Effector memory CD4-positive, alpha-beta T cell (primary cell): ENCODE results near the gene BAD.

Experiments
- DNase-seq, 3 donors: peaks; one replicate each; pipeline ENCODE4 v3.0.0-alpha.2; 2020
- H3K27ac ChIP-seq: 2 replicates; pipeline ENCODE4 v1.7.0; 2013; ENCODE audit warnings: mild to moderate bottlenecking, low read length, moderate library complexity; ENCODE audit not compliant: insufficient read depth, poor library complexity, severe bottlenecking
- H3K27me3 ChIP-seq: replicated peaks from 2 replicates; pipeline ENCODE4 v1.7.0; 2013; ENCODE audit warnings: mild to moderate bottlenecking, low read length; ENCODE audit not compliant: insufficient read depth, control insufficient read depth, poor library complexity, severe bottlenecking
- H3K36me3 ChIP-seq: 2 replicates; pipeline ENCODE4 v1.7.0; 2013; ENCODE audit warnings: mild to moderate bottlenecking, low read length, moderate library complexity; ENCODE audit not compliant: control insufficient read depth, insufficient read depth
- H3K4me1 ChIP-seq: 2 replicates; pipeline ENCODE4 v1.7.0; 2013; ENCODE audit warnings: low read length, mild to moderate bottlenecking; ENCODE audit not compliant: control insufficient read depth, insufficient read depth, poor library complexity, severe bottlenecking
- H3K4me3 ChIP-seq: 2 replicates; pipeline ENCODE4 v1.7.0; 2013; ENCODE audit warnings: low read length, low read depth, mild to moderate bottlenecking; ENCODE audit not compliant: insufficient read depth, poor library complexity, severe bottlenecking
- H3K9me3 ChIP-seq: 2 replicates; pipeline ENCODE4 v1.7.0; 2013; ENCODE audit warnings: mild to moderate bottlenecking, low read length, moderate library complexity; ENCODE audit not compliant: control insufficient read depth

BAD gene

DNA sequence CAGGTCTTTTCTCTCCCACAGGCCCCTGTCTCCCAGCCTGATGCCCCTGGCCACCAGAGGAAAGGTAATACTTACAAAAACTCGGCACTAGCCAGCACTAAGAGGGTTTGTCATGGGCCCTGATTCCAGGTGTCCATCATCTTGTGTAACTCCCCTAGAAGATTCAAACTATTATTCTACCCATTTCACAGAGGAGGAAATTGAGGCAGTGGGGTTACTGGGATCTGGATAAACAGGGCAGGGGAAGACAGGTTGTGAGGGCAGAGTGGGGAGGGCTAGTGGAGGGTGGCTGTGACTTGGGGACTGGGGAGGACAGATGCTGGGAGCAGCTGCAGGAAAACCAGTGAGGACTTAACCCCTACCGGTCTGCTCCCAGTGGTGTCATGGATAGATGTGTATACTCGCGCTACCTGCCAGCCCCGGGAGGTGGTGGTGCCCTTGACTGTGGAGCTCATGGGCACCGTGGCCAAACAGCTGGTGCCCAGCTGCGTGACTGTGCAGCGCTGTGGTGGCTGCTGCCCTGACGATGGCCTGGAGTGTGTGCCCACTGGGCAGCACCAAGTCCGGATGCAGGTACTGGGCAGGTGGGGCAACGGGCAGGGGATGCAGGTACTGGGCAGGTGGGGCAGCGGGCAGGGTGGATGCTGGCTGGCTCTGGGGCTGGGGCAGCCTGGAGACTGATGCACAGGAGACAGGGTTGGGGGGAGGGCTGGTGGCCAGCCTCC is 48.9 kb downstream of the BAD start:
- no peaks in the 10 kb centered on the region for H3K27me3 ChIP-seq
- H3K27ac ChIP-seq, result peak overlapping the region; percentile 60
- H3K9me3 ChIP-seq, result no peaks in the 10 kb centered on the region
- H3K36me3 ChIP-seq, result no peaks in the 10 kb centered on the region
- H3K4me3 ChIP-seq, result peak overlapping the region; percentile 68
- peaks cover 32% of the 10 kb centered on the region for H3K4me1 ChIP-seq
- no peak for DNase-seq

DNA sequence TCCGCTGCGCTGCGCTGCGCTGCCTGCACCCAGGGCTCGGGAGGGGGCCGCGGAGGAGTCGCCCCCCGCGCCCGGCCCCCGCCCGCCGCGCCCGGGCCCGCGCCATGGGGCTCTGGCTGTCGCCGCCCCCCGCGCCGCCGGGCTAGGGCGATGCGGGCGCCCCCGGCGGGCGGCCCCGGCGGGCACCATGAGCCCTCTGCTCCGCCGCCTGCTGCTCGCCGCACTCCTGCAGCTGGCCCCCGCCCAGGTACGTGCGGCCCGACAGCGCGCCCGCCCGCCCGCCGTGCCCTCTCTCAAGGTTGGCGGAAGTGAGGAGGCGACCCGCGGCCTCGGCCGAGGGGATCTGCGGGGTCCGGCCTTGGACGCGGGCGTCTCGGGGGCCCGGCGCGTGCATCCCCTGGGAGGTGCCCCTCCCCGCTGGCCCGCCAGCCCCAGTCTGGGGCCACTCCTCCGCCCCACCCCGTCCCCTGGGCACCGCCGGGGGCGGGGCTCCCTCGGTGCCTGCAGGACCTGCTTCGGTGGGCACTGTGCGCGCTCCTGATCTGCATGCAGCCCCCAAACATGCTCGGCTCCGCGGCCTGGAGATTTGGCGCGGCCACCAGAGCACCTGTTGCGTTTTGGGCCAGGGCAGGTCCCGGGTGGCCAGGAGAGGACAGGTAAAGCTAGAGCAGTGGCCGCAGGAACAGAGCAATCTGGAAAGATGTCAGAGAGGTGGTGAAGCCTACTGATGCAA is 49.7 kb downstream of the BAD start:
- peak overlapping the region; percentile 68 for H3K4me3 ChIP-seq
- peak overlapping the region; percentile 60 for H3K27ac ChIP-seq
- no peaks in the 10 kb centered on the region for H3K36me3 ChIP-seq
- peak; percentile 32 to 44 (median 41) for DNase-seq
- peaks cover 27% of the 10 kb centered on the region for H3K4me1 ChIP-seq
- no peaks in the 10 kb centered on the region for H3K9me3 ChIP-seq
- H3K27me3 ChIP-seq, result no peaks in the 10 kb centered on the region

DNA sequence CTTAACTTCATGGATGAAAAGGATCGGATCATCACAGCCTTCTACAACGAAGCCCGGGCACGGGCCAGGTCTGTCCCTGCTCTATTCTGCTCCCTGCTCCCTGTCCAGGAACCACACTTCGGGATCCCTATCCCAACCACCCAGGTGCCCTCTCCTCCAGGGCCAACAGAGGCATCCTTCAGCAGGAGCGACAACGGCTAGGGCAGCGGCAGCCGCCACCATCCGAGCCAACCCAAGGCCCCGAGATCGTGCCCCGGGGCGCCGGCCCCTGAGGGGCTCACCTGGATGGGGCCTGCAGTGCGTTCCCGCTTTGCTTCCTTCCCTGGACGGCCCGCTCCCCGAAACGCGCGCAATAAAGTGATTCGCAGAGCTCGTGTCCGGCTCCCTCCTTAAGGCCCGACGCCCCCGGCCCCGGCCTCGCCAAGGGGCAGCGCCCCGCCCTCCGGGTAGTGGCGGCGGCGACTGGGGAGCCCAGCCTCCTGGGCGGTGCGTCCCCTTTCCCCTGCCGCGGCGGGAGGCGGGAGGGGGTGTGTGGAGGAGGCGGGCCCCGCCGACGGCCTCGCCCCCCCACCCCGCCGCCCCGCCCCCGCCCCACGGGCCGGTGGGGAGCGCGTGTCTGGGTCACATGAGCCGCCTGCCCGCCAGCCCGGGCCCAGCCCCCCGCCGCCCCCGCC is 50.4 kb downstream of the BAD start, which contains the start of gene VEGFB:
Gene VEGFB, plus strand, starts transcription at position 672 of the 674 bp plus-strand sequence. CDS start 250 bp downstream, outside the sequence.
- no peaks in the 10 kb centered on the region for H3K36me3 ChIP-seq
- peak within 1 kb of the TSS; percentile 68 for H3K4me3 ChIP-seq
- peaks cover 33% of the 10 kb centered on the region for H3K4me1 ChIP-seq
- H3K27ac ChIP-seq, result peak within 1 kb of the TSS; percentile 60
- H3K9me3 ChIP-seq, result no peaks in the 10 kb centered on the region
- no peaks in the 10 kb centered on the region for H3K27me3 ChIP-seq
- peak; percentile 66 to 71 (median 66) for DNase-seq

DNA sequence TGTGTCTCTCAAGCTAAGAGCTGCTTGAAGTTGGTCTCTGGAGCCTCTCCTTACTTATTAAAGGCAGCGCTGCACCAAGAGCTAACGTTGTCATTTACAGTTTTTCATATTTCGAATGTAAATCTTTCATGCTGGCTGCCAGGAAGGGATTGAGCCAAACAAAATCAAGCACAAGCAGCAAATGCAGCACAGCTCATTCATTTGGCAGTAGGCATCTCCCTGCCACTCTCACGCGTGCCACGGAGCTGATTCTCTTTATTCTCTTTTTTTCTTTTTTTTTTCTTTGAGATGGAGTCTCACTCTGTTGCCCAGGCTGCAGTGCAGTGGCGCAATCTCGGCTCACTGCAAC is 51.5 kb downstream of the BAD start:
- no peaks in the 10 kb centered on the region for H3K9me3 ChIP-seq
- H3K4me1 ChIP-seq, result peaks cover 34% of the 10 kb centered on the region
- no peak for DNase-seq
- no peak overlapping the region for H3K4me3 ChIP-seq
- no peaks in the 10 kb centered on the region for H3K36me3 ChIP-seq
- no peak overlapping the region for H3K27ac ChIP-seq
- H3K27me3 ChIP-seq, result no peaks in the 10 kb centered on the region

DNA sequence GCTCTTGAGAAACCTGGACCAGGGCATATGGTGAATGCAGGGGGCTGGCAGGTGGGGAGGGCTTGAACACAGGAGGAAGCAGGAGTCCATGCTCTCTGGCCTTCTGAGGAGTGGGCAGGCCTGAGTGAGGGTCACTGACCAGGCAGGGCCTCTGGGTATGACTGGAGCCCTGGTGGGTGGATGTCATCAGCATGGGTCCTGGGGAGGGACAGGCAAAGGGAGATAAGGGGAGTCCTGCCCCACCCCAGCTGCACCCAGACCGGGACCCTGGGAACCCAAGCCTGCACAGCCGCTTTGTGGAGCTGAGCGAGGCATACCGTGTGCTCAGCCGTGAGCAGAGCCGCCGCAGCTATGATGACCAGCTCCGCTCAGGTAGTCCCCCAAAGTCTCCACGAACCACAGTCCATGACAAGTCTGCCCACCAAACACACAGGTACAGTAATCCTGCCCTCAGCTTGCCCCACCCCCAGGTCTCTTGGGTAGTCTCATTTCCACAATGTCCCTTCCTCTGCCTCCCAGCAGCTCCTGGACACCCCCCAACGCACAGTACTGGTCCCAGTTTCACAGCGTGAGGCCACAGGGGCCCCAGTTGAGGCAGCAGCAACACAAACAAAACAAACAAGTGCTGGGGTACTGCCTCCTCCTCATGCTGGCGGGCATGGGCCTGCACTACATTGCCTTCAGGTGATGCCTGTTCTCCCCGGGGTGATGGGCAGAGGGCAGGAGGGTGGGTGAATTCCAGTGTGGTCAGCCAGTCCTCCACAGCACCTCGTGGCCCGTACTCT is 52.1 kb downstream of the BAD start:
- H3K36me3 ChIP-seq, result no peaks in the 10 kb centered on the region
- no peak overlapping the region for H3K27ac ChIP-seq
- H3K4me1 ChIP-seq, result peaks cover 36% of the 10 kb centered on the region
- H3K4me3 ChIP-seq, result no peak overlapping the region
- DNase-seq, result no peak
- no peaks in the 10 kb centered on the region for H3K9me3 ChIP-seq
- H3K27me3 ChIP-seq, result no peaks in the 10 kb centered on the region

DNA sequence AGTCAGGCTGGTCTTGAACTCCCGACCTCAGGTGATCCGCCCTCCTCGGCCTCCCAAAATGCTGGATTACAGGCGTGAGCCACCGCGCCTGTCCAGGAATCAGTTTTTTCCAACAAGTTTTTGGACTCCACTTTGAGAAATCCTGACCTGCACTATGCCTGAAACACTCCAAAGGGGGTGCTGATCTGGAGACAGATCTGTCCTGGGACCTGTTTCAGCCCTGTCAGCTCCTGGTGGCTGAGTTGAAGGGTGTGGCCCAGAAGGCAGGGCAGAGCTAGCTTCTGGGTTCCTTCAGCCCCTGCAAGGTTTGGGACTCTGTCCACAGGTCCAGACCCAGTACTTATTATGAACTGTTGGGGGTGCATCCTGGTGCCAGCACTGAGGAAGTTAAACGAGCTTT is 52.9 kb downstream of the BAD start:
- no peak for DNase-seq
- H3K9me3 ChIP-seq, result no peaks in the 10 kb centered on the region
- no peak overlapping the region for H3K4me3 ChIP-seq
- peaks cover 45% of the 10 kb centered on the region for H3K4me1 ChIP-seq
- no peaks in the 10 kb centered on the region for H3K36me3 ChIP-seq
- no peaks in the 10 kb centered on the region for H3K27me3 ChIP-seq
- H3K27ac ChIP-seq, result no peak overlapping the region

DNA sequence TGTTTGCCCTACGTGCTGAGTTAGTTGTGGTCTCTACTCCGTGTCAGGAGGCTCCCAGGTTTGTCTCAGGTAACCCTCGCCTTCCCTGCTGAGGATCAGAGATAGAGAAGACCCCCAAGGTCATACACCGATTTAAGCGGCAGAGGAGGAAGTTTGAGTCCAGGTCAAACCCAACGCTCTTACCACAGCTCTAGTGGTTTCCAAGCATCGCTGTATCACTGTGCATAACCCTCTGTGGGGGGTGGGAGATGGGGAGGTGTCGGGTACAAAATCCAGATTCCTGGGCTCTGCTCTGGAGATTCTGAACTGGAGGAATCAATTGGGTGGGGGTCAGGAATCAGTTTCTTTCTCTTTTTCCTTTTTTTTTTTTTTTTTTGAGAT is 53.5 kb downstream of the BAD start:
- Histone ChIP-seq H3K36me3 (no peaks in the 10 kb centered on the region), H3K4me3 (peak overlapping the region; percentile 83), H3K4me1 (peaks cover 49% of the 10 kb centered on the region), H3K27me3 (no peaks in the 10 kb centered on the region), H3K9me3 (no peaks in the 10 kb centered on the region), H3K27ac (peak overlapping the region; percentile 85)
- no peak for DNase-seq

DNA sequence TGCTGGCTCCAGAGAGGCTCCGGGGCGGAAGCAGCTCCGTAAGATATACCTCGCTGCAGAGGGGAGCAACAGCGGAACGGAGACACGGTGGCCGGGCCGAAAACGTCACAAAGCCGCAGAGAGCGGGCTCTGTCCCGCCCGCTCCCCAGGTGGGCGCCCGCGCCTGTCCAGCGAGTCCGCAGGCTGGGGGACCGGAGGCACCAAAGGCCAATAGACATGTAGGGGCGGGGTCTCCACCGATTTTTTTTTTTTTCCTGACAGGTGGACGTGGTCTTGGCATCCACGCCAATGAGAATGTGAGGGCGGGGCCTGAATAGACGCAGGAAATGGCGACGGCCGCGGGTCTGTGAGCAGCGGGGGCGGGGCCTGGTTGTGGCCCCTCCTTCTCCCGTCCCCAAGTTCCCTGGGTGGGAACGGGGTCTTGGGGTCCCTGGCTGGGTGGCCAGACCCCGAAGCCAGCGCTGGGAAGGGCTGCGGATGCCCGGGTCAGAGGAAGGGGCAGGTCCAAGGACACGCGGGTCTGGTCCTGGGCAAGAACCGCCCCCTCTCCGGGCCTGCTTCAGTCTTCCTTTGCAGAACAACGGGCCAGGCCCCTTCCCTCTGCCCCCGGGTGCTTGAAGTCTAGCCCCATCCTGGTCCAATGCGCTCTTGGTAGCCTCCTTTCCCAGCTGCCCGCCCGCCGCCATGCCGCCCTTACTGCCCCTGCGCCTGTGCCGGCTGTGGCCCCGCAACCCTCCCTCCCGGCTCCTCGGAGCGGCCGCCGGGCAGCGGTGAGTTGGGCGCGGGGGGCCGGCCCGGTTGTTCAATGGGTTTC is 54.1 kb downstream of the BAD start, which contains the start of gene DNAJC4:
Gene DNAJC4, plus strand, starts transcription at position 378 of the 814 bp plus-strand sequence. Its CDS starts 307 bp downstream, at position 685.
- peak; percentile 77 to 85 (median 80) for DNase-seq
- Histone ChIP-seq H3K36me3 (no peaks in the 10 kb centered on the region), H3K9me3 (no peaks in the 10 kb centered on the region), H3K4me1 (peaks cover 49% of the 10 kb centered on the region), H3K4me3 (peak within 1 kb of the TSS; percentile 83), H3K27me3 (no peaks in the 10 kb centered on the region), H3K27ac (peak within 1 kb of the TSS; percentile 85)

DNA sequence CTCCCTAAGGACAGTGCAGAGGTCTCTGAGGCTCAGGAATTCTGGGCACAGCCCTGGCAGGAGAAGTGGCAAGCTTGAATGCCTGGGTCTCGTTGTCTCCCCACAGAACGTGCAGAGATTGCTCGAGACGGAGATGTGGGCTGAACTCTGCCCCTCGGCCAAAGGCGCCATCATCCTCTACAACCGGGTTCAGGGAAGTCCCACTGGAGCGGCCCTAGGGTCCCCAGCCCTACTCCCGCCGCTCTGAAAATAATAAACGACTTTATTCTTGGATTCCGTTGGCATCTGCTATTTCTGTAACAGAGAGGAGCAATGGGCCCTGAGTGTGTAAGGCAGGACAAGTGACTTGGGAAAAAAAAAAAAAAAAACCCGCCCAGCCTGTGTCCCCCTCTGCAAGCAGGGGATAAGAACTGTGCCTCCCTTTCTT is 54.7 kb downstream of the BAD start:
- Histone ChIP-seq H3K9me3 (no peaks in the 10 kb centered on the region), H3K27ac (peak overlapping the region; percentile 85), H3K27me3 (no peaks in the 10 kb centered on the region), H3K4me3 (peak overlapping the region; percentile 83), H3K36me3 (no peaks in the 10 kb centered on the region), H3K4me1 (peaks cover 50% of the 10 kb centered on the region)
- DNase-seq, result no peak
